GM21390 (cell line): ENCODE data around the gene TOMM40L.
A peak's percentile ranks its signal among the peaks of the same experiment; 100 is the strongest.

Experiments used
- ATAC-seq: cut with Tn5 transposase; IDR thresholded peaks from one replicate; pipeline ENCODE4 v1.9.1; 2021; ENCODE audit not compliant: unreplicated experiment

Gene TOMM40L

DNA sequence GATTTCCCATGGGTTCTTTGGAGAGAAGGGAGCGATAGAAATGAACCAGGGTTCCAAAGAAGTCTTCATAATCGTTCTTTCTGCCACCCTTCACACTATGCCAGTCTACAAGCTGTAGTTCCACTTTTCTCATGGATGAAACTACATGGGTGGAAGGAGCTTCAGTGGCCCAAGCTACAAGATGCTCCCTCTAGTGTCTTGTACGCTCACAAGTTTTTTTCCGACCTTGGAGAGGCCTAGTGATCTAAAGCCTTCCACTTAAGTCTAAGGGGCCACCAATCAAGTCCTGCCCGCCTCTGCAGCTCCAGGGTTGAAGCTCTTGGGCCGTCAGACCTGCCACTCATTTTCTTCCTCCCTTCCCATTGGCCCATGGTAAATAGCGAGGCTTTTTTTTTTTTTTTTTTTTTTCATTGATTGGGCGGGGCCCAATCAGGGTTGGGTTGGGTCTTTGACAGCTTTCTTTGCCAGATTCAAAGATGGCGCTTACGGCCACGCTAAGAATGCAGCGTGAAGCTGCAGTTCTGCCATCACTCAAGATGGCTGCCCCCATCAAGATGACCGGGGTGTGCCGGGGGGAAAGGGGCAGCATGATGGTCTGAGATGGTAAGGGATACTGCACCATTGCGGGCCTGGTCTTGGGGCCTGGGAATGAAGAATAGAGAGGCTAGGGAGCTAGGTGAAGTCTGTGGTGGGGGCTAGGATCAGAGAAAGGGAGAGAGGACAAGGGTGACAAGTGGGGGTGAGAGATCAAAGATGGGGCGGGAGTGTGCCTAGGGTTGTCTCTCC is at the start of gene TOMM40L:
Gene TOMM40L (plus strand): TSS at position 527 of the 786 bp plus-strand sequence. CDS start 430 bp downstream, outside the sequence.
- peak; percentile 92 for ATAC-seq

DNA sequence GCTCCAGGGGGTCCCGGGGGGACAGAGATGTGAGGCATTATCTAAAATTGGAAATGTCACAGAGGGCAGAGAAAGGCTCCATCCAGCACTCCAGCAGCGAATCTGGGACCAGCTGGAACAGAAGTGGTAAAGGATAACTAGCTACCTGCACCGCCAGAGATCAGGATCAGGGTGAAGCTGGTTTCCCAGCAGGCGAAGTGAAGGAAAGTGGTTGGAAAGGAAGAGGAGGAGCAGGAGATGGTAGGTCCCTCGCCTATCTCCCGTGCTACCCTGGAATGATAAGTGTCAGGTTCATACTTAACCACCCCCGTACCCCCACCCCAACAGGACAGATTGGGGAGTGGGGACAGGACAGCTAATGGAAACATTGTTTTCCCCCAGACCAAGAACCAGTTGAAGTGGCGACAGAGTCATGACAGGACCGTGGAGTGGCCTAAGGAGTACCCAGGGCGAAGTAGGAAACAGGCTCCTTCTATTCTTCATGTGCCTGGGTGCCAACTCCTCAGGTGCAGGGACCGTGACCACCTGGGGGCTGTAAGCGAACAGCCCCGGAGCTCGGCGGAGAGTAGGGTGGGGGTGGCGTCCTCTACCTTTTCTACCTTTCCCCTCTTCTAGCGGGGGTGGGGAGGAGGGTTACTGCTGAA is 49.3 kb upstream of the TOMM40L start:
- no peak for ATAC-seq

DNA sequence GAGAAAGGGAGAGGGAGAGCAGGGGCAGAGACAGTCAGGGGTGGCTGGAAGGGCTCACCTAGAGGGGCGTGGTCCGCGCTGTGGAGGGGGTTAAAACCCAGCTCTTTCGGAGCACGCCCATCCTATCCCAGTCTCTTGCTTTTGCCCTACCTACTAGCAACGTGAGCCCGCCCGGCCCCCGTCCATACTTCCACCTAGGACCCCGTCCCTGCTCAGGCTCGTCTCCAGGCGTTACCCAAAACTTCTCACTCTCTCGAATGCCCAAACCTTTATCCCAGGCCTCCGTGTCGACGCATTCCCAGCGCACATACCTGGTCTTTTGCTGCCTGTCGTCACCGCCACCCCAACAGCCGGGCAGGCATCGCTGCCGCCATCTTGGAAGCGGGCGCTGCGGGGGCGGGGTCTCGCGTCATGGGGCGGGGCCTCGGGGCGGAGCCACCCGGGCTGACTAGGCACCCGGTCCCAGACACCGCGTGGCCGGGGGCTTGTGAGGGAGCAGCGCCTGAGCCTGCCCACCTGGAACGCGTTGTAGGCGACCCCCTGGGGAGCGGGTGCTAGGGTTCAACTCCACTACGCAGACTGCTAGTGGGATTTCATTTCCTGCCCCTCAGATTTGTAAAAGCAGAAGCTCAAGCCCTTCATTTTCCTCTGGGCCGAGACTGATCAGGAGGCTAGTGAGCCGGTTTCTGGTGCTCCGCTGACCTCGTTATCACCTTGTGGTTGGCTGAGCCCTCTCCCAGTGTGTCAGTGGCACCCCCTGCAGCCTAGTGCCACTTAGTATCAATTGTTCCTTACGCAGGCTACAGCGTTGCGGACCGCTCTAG is 48.5 kb upstream of the TOMM40L start, which contains the start of gene B4GALT3:
Gene B4GALT3 (minus strand): TSS at position 396 of the 824 bp plus-strand sequence. CDS start 1,447 bp downstream, outside the sequence.
- peak; percentile 81 for ATAC-seq

DNA sequence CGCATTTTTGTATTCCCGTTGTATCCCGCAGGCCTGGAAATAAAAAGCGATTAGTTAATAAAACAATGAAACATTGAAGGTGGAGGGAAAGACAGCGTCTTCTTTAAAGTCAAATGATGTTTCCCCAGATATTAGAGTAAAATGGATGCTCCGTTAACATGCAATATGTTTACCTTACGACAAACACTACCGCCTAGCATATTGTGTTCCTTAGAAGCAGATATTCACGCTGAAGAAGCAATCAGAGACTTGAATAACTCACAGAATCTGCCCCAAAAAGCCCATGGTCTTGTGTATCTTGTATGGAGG is 48.0 kb upstream of the TOMM40L start:
- ATAC-seq = no peak

DNA sequence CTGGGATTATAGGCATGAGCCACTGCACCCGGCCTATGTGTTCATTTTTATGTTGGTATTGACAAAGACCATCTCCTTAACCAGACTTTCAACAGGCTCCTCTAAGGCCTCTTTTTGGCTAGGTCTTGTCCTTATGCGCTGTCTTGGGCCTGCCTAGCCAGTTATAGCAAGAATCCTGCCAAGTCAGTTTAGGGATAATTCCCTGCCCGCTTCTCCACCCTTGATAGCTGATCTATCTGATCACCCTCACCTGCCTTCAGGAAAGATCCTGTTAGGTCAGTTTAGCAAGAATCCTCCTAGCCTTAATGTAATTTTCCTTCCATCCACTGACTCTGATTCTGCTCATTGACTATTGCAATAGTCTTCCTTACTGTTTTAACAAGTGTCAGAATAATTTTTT is 46.2 kb upstream of the TOMM40L start:
- no peak for ATAC-seq

DNA sequence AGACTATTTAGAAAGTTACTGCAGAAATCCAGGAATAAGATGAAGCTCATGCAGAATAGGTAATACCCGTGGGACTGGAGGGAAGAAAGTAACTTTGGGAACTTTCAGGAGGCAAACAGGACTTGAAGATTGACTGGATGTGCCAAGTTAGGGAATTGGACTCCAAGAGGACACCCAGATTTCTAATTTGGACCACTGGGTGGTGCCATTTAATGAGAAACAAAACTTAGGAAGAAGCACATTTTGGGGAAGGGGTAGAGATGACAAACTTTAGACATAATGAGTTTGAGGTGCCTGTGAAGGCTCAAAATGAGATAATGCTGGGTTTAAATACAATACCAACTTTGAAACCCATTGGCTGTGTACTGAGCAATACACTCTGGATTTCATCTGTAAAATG is 45.2 kb upstream of the TOMM40L start:
- no peak for ATAC-seq

DNA sequence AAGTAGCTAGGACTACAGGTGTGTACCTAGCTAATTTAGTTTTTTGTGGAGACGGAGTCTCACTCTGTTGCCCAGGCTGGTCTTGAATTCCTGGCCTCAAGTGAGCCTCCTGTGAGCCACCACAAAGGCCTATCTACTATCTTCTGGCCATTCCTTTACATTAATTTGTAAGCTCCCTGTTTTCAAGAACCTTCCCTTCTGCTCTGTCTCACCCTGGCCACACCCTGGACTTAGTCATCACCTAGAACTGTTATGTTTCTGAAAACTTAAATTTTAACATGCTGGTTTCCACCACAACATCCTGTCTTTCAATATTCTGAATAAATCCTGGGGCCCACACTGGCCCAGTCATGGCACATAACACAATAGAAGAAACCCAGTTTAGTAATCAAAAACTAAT is 43.6 kb upstream of the TOMM40L start:
- peak; percentile 45 for ATAC-seq

DNA sequence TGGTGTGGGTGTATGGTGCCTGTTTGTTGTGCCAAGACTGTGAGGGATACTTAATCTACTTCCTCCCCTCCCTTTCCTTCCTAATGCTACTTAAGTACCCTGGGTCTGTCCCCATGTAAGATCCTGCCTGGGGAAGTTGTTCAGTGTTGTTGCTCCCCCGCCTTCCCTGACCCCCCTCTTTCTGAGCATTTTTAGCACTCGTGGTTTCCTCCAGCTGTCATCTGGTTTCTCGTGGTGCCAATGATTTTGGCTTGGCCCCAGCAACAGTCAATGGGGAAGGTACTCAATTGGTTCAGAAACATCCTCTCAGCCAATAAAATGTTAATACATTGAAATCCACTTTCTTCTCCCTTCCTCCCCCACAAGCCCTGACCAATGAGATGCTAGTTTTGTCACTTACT is 40.6 kb upstream of the TOMM40L start:
- peak; percentile 56 for ATAC-seq

DNA sequence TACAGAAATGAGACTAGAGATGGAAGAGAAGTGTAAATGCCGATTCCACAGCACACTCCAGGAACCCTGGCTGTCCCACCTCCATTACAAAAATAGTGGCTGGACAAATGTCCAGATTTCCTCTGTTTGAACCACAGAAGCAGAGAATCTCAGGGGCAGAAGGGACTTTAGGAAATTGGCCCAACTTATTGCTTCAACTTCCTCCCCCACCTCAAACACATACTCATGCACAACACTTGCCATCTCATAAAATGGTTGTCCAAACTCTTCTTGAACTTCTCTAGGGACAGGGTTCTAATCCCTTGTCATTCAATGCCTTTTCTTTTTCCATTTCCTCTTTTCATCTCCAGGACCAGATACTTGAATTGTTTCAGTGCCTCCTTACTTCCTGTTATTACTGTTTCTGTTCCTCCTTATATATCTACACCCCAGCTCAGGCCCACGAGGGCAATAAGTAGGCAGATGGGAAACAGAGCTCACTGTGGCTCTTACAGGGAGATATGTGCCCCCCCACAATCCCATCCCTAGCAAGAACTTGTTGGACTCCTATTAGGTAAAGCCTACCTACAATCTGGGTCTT is 40.0 kb upstream of the TOMM40L start:
- ATAC-seq = peak; percentile 35

DNA sequence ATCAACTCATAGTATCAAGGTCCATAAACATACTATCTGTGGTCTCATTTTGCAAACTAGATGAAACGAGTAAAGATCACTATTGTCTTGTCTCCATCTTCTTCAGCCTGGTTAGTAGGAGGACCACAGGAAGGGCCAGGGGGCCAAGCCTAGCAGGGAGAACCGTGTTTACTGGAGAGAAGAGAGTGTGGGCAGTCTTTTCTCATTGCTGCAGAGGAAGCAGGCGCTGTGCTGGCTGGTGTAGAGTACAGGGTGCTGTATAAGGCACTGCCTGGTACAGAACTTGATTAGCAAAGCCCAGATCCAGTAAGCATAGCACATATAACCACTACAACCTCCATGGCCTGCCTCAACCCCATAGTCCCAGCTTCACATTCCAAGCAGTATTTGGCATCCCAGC is 38.5 kb upstream of the TOMM40L start:
- no peak for ATAC-seq

DNA sequence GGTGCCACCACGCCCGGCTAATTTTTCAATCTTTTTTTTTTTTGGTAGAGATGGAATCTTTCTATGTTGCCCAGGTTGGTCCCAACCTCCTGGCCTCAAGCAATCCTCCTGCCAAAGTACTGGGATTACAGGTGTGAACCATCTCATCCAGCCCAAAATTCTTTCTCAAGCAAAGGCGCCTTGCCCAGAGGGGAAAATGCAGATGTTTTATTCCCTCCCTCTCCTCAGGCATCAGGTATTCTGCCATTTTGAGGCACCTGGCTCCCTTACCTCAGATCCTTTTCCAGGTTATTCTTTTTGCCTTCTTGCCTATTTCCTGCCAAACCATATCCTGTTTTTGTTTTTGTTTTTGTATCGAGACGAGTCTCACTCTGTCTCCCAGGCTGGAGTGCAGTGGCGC is 37.5 kb upstream of the TOMM40L start:
- no peak for ATAC-seq

DNA sequence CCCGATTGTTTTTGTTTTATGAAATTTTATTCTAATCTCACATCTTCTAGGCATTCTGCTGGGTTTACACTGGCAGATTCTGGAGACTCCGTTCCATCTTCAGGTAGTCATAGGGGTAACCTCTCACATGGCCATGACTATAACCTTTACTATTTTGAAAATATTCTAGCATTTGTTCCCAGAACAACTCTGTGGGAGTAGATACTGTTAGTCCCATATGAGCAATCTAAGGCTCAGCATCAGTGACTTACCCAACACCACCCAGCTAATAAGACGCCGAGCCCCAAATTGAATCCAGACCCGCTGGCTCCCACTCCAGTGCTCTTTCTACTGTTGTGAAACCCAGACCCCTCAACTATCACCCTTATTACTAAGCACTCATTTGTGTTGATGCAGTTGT is 36.8 kb upstream of the TOMM40L start:
- ATAC-seq = no peak

DNA sequence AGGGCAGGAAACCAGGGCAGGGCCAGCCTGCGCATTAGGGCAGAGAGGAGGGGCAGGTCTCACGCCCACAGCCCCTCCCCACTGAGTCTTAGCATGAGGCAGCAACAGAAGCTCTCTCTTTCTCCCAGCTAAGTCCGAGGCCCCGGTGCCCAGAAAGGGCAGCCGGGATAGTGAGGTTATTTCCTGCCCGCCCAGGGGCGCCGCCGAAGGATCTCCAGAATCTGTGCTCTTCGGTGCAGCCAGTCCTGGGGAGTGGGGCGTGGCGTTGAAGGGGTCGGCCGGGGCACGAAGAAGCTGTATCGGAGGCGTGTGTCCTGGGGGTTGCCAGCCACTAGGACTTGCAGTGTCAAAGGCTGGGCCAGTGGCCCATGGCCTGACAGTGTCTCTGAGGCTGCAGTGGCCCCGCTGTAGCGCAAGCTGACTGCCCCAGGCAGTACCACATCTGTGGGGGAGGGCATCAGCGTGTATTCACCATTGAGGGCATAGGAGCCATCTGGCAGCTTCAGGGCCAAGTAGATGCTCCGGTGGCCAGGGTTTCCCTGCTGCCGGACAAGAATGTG is 34.8 kb upstream of the TOMM40L start:
- ATAC-seq = no peak

DNA sequence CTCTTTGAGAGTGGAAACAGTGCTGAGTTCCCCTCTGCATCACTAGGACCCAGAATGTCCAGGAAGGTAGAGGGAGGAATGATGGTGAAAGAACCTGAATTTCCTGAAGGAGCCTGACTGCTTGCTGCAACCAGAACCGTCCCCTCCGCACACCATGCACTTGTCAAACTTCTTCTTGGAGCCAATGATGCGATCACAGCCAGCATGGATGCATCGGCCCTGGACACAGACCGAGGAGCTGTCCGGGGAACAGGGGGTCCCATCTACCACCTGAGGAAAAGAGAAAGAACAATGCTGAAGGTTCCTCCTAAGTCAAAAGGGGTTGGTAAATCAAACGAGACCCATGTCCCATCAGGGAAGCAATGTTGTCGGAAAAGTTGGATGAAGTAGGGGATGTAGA is 33.9 kb upstream of the TOMM40L start:
- no peak for ATAC-seq

DNA sequence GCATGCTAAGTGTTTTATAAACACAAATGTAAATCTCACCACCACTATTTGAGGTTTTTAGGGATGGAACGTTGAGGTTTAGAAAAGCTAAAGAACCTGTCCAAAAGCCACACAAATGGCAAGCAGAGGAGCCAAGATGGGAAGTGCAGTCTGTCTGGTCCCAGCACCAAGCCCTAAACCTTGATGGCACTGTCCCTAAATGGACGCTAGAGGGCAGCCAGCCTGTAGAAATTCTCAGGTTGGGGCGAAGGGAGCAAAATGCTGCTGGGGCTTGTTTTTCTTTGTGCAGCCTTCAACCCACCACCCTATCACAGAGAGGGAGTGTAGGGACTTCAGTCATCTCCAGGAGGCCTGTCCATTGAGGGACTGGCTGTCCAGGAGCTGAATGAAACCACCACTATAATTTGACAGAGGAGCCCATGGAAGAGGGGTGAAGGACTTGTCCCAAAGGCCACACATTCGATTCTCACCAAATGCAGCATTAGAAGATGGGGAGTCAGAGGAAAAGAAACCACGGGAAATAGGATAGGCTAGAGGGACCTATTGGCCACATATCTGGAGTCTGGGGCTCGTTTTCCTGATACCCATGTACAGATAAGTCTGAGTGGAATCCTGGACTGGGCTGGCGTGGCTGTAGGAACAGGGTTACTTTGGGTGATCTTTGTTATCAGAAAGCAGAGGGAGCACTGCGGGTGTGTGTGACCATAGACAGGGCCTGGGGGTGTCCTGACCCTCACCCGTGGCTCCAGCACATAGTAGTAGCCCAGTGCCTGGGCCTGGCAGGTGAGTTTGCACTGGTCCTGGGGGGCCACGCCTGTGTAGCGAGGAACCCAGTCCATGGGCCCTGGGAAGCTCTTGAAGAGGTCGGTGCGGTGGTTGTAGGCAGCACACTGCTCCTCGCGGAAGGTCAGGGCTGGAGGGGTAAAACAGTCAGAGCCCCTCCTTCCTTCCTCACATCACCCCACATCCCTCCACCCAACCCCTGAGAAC is 33.1 kb upstream of the TOMM40L start:
- peak; percentile 60 for ATAC-seq

DNA sequence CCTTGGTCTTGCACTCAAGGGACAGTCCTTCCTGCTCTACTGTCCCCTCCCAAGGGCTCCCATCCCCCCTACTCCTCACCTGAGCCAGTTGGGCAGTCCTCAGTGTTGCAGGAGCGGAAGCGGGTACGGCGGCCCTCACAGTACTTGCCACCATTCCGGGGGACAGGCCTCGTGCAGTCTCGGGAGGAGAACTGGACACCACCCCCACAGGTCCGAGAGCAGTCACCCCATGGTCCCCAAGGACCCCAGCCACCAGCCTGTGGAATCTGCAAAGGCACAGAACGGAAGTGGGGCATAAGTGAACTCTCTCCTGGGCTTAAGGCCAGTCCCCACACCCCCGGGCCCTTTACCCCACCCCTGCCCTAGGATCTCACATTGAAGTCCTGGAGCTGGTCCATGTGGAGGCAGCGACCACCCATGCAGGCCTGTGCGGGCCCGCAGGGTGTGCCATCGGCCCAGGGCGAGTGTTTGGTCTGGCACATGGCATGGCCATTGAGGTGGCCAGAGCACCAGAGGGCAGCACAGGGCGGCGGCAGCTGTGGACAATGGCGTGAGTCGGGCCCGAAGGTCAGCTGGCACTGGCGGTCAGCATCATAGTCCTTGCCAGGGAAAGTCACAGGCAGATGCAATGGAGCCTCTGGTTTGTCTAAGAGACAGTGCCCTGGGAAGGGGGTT is 32.2 kb upstream of the TOMM40L start:
- ATAC-seq = no peak

DNA sequence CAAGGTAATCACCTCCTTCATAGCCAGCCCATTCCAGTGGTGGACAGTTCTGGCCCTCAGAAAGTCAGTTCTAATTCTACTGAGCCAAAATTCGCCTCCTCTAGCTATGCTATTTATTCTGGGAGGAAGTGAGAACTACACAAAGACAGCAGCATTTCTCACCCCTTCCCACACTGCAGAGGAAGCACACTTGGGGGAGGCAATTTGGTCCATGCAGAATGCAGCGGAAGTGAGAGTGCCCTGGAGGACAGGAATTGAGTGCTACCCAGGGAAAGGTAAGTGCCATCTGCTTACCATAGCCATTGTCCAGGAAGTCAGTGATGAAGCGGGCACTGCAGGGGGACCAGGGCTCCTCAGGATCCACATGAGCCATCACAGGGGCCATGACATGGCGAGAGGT is 30.7 kb upstream of the TOMM40L start:
- peak; percentile 53 for ATAC-seq

DNA sequence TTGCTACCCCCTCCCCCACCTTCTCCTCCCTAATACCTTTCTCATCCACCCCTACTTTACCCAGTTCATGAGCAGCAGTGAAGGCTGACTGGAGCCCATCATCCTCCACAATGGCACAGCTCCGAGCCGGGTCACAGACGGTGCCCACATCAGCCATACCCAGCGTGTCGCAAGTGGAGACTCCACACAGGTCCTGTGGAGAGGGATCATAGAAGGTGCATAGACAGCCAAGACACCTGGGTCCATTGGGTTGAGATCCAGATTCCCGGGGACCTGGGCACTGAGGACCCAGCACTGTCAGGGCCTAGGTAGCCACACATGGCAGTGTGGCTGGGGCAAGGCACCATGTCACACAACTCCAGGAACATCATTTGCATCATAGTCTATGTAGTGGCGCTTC is 29.7 kb upstream of the TOMM40L start:
- no peak for ATAC-seq
